HEK293 (cell line): ENCODE results near the gene KCNB1.

Source experiments
- CTCF ChIA-PET: fragments of 350-600 bp; formaldehyde crosslinking; extraction: SDS; loops from one replicate; lab custom pipeline; 2021; ENCODE audit warnings: antibody characterized with exemption; lab: Yijun Ruan, JAX
- POLR2A ChIA-PET: fragments of 300-600 bp; formaldehyde crosslinking; extraction: SDS; loops from one replicate; lab custom pipeline; 2020; ENCODE audit warnings: antibody characterized with exemption, inconsistent platforms; lab: Yijun Ruan, JAX
- H3K27ac ChIP-seq: fragments of 200-500 bp; sonication (Bioruptor generic); 2 replicates; pipeline ENCODE4 v1.5.1; 2014; ENCODE audit warnings: low read depth, low read length, control low read depth, inconsistent platforms; ENCODE audit errors: extremely low read depth
- H3K36me3 ChIP-seq, 2 experiments: fragments of 200-500 bp in 1 of 2; sonication (Bioruptor generic) in 1 of 2; 1 replicate in 1 of 2; 2 replicates in 1 of 2; pipeline ENCODE4 v1.5.1; 2014 to 2017; ENCODE audit warnings: inconsistent platforms in 2 of 2, low read length in 2 of 2; ENCODE audit not compliant: control insufficient read depth in 2 of 2, insufficient read depth in 1 of 2
- H3K4me1 ChIP-seq: fragments of 200-500 bp; sonication (Bioruptor generic); 2 replicates; pipeline ENCODE4 v1.5.1; 2014; ENCODE audit warnings: mild to moderate bottlenecking, low read length, inconsistent platforms; ENCODE audit not compliant: control insufficient read depth, insufficient read depth
- H3K4me3 ChIP-seq: 2 replicates; pipeline ENCODE4 v1.5.1; 2011; ENCODE audit warnings: low read depth, mild to moderate bottlenecking, control low read depth, low read length, moderate library complexity
- H3K9me3 ChIP-seq: fragments of 200-500 bp; sonication (Bioruptor generic); 2 replicates; pipeline ENCODE4 v1.5.1; 2014; ENCODE audit warnings: low read depth, low read length, inconsistent platforms; ENCODE audit not compliant: control insufficient read depth, insufficient read depth
- BCL6B ChIP-seq: fragments of 450-650 bp; formaldehyde crosslinking; IDR thresholded peaks from 2 replicates; pipeline ENCODE4 v1.5.1; 2017; ENCODE audit warnings: missing biosample characterization, missing genetic modification characterization
- HIC1 ChIP-seq: fragments of 450-650 bp; formaldehyde crosslinking; IDR thresholded peaks from 2 replicates; pipeline ENCODE4 v1.5.1; 2016; ENCODE audit warnings: missing biosample characterization, missing genetic modification characterization
- HOXA7 ChIP-seq: sonication (generic); formaldehyde crosslinking; IDR thresholded peaks from 2 replicates; pipeline ENCODE4 v1.8.1; 2022; ENCODE audit warnings: missing genetic modification reagents, borderline replicate concordance
- ZBTB48 ChIP-seq: fragments of 450-650 bp; formaldehyde crosslinking; IDR thresholded peaks from 2 replicates; pipeline ENCODE4 v1.5.1; 2016; ENCODE audit warnings: missing biosample characterization, missing genetic modification characterization
- ZFHX2 ChIP-seq: fragments of 450-650 bp; formaldehyde crosslinking; conservative IDR thresholded peaks from 2 replicates; pipeline ENCODE4 v1.5.1; 2016; ENCODE audit warnings: missing biosample characterization, missing genetic modification characterization
- ZFP41 ChIP-seq: fragments of 450-650 bp; formaldehyde crosslinking; IDR thresholded peaks from 2 replicates; pipeline ENCODE4 v1.5.1; 2016; ENCODE audit warnings: missing biosample characterization, missing genetic modification characterization, borderline replicate concordance
- ZNF138 ChIP-seq: fragments of 450-650 bp; formaldehyde crosslinking; IDR thresholded peaks from 2 replicates; pipeline ENCODE4 v1.5.1; 2016; ENCODE audit warnings: missing biosample characterization, missing genetic modification characterization, borderline replicate concordance
- ZNF146 ChIP-seq: fragments of 450-650 bp; formaldehyde crosslinking; IDR thresholded peaks from 2 replicates; pipeline ENCODE4 v1.5.1; 2016; ENCODE audit warnings: missing biosample characterization, missing genetic modification characterization
- ZNF148 ChIP-seq: fragments of 450-650 bp; formaldehyde crosslinking; IDR thresholded peaks from 2 replicates; pipeline ENCODE4 v1.5.0; 2017; ENCODE audit warnings: missing biosample characterization, missing genetic modification characterization, borderline replicate concordance
- ZNF155 ChIP-seq: fragments of 450-650 bp; formaldehyde crosslinking; IDR thresholded peaks from 2 replicates; pipeline ENCODE4 v1.5.1; 2016; ENCODE audit warnings: missing biosample characterization, missing genetic modification characterization
- ZNF19 ChIP-seq: fragments of 450-650 bp; formaldehyde crosslinking; IDR thresholded peaks from 2 replicates; pipeline ENCODE4; 2016; ENCODE audit warnings: missing biosample characterization, missing genetic modification characterization, low read depth
- ZNF391 ChIP-seq: fragments of 450-650 bp; formaldehyde crosslinking; IDR thresholded peaks from 2 replicates; pipeline ENCODE4 v1.5.1; 2016; ENCODE audit warnings: low read depth, missing biosample characterization, missing genetic modification characterization, borderline replicate concordance
- ZNF416 ChIP-seq: fragments of 450-650 bp; formaldehyde crosslinking; IDR thresholded peaks from 2 replicates; pipeline ENCODE4 v1.5.1; 2016; ENCODE audit warnings: missing biosample characterization, missing genetic modification characterization
- ZNF473 ChIP-seq: fragments of 450-650 bp; formaldehyde crosslinking; IDR thresholded peaks from 2 replicates; pipeline ENCODE4 v1.5.1; 2017; ENCODE audit warnings: missing biosample characterization, missing genetic modification characterization
- ZNF530 ChIP-seq: fragments of 450-650 bp; formaldehyde crosslinking; IDR thresholded peaks from 2 replicates; pipeline ENCODE4 v1.5.1; 2016; ENCODE audit warnings: low read depth, missing biosample characterization, missing genetic modification characterization
- ZNF548 ChIP-seq: fragments of 450-650 bp; formaldehyde crosslinking; IDR thresholded peaks from 2 replicates; pipeline ENCODE4 v1.5.1; 2016; ENCODE audit warnings: missing biosample characterization, missing genetic modification characterization
- ZNF558 ChIP-seq: fragments of 450-650 bp; formaldehyde crosslinking; IDR thresholded peaks from 2 replicates; pipeline ENCODE4 v1.5.1; 2016; ENCODE audit warnings: missing biosample characterization, missing genetic modification characterization
- ZNF580 ChIP-seq: fragments of 450-650 bp; formaldehyde crosslinking; IDR thresholded peaks from 2 replicates; pipeline ENCODE4 v1.5.1; 2016; ENCODE audit warnings: missing biosample characterization, missing genetic modification characterization
- ZNF610 ChIP-seq: fragments of 450-650 bp; formaldehyde crosslinking; IDR thresholded peaks from 2 replicates; pipeline ENCODE4 v1.5.1; 2016; ENCODE audit warnings: missing biosample characterization, missing genetic modification characterization, borderline replicate concordance
- ZNF626 ChIP-seq: fragments of 450-650 bp; sonication (Bioruptor Pico); formaldehyde crosslinking; IDR thresholded peaks from 2 replicates; pipeline ENCODE4 v1.5.1; 2018; ENCODE audit warnings: missing biosample characterization, missing genetic modification characterization, inconsistent platforms
- ZNF629 ChIP-seq: fragments of 450-650 bp; formaldehyde crosslinking; IDR thresholded peaks from 2 replicates; pipeline ENCODE4 v1.5.1; 2017; ENCODE audit warnings: missing biosample characterization, missing genetic modification characterization

The KCNB1 gene

GRCh38 chr20:49344975-49345374 is 137.5 kb downstream of the KCNB1 start (continued):
- TF ChIP-seq ZNF580 (tag by site-specific recombination): no peak
- no peak for TF ChIP-seq ZNF146 (tag by site-specific recombination)
- TF ChIP-seq ZNF629 (tag by site-specific recombination): peak; percentile 52
- no peak for TF ChIP-seq ZNF391 (tag by site-specific recombination)
- TF ChIP-seq ZNF155 (tag by site-specific recombination): no peak
- TF ChIP-seq HIC1 (tag by site-specific recombination): no peak

GRCh38 chr20:49344140-49344539 is 138.3 kb downstream of the KCNB1 start:
- TF ChIP-seq ZNF148 (tag by site-specific recombination) (no peak), BCL6B (tag by site-specific recombination) (no peak), ZNF610 (tag by site-specific recombination) (no peak), ZNF473 (tag by site-specific recombination) (no peak), ZNF416 (tag by site-specific recombination) (no peak), HOXA7 (CRISPR knock-in tag) (no peak), ZNF530 (no peak), ZNF138 (no peak), ZNF548 (no peak), ZNF19 (tag by site-specific recombination) (no peak)
- Histone ChIP-seq H3K27ac (no peak overlapping the region), H3K36me3 (no peaks in the 10 kb centered on the region), H3K9me3 (no peaks in the 10 kb centered on the region), H3K4me1 (no peaks in the 10 kb centered on the region; the same call in 1 of the 2 replicates), H3K4me3 (no peak overlapping the region)
- ChIA-PET POLR2A (no interaction called here), CTCF (interaction anchor here (0.6 to 4.5 kb wide), 8 partner anchors 10 to 190 kb away, joined by 3 to 25 read pairs (median 4); no protein-coding TSS in a partner anchor)

GRCh38 chr20:49343246-49343645 is 139.2 kb downstream of the KCNB1 start:
- Histone ChIP-seq H3K9me3 (no peaks in the 10 kb centered on the region), H3K27ac (no peak overlapping the region), H3K4me1 (no peaks in the 10 kb centered on the region; the same call in 1 of the 2 replicates), H3K4me3 (no peak overlapping the region), H3K36me3 (no peaks in the 10 kb centered on the region)
- TF ChIP-seq ZNF558 (tag by site-specific recombination) (no peak), ZNF626 (no peak), ZFHX2 (tag by site-specific recombination) (no peak), ZFP41 (tag by site-specific recombination) (no peak), ZBTB48 (no peak)
- ChIA-PET POLR2A (no interaction called here), CTCF (interaction anchor here (0.6 to 4.5 kb wide), 6 partner anchors 9 to 141 kb away, joined by 3 to 25 read pairs (median 5); no protein-coding TSS in a partner anchor)
